Gastrocnemius medialis (tissue), 4 donors: Measurements from ENCODE around the gene VSTM2L. TPM values are rescaled to one million over a fixed set of nuclear protein-coding genes. Genes with fewer than 3 reads are reported as not detected.

Experiments used
- ATAC-seq, 2 donors: fragments of 150-250 bp; one replicate each; pipeline ENCODE4 v1.9.1; 2016
- DNase-seq, 2 donors: peaks; one replicate each; pipeline ENCODE4 v3.0.0-alpha.2; 2019
- H3K27ac ChIP-seq, 4 donors: fragments of 200-600 bp; sonication (generic); 1 replicate in 1 of 4; 2 replicates in 3 of 4; pipeline ENCODE4 v1.5.1; 2016 to 2018; ENCODE audit warnings: mild to moderate bottlenecking in 2 of 4, moderate library complexity in 1 of 4
- H3K27me3 ChIP-seq, 3 donors: fragments of 200-600 bp; sonication (generic) in 2 of 3; 1 replicate in 1 of 3; 2 replicates in 2 of 3; pipeline versions ENCODE4 v1.5.1 to v1.6.0; 2016 to 2019; ENCODE audit warnings: mild to moderate bottlenecking in 1 of 3, moderate library complexity in 1 of 3
- H3K36me3 ChIP-seq, 2 donors: fragments of 200-600 bp; sonication (generic) in 1 of 2; one replicate each; pipeline ENCODE4 v1.5.1; 2017 to 2018
- H3K4me1 ChIP-seq, 2 donors: fragments of 200-600 bp; sonication (generic) in 1 of 2; one replicate each; pipeline ENCODE4 v1.5.1; 2016 to 2017; ENCODE audit warnings: mild to moderate bottlenecking in 2 of 2
- H3K4me3 ChIP-seq, 4 donors: fragments of 200-600 bp; sonication (generic) in 3 of 4; 1 replicate in 1 of 4; 2 replicates in 3 of 4; pipeline ENCODE4 v1.5.1; 2016 to 2019; ENCODE audit warnings: mild to moderate bottlenecking in 2 of 4
- H3K9me3 ChIP-seq, 3 donors: fragments of 200-600 bp; sonication (generic) in 2 of 3; 1 replicate in 1 of 3; 2 replicates in 2 of 3; pipeline ENCODE4 v1.5.1; 2016 to 2019
- CTCF ChIP-seq, 5 experiments: fragments of 450-650 bp in 3 of 5; fragments of 200-600 bp in 2 of 5; sonication (generic) in 2 of 5; IDR thresholded peaks in 4 of 5; conservative IDR thresholded peaks in 1 of 5; 1 replicate in 4 of 5; 2 replicates in 1 of 5; pipeline ENCODE4 v1.5.1; 2016 to 2019; ENCODE audit warnings: antibody characterized with exemption in 5 of 5, mild to moderate bottlenecking in 3 of 5, moderate library complexity in 3 of 5
- POLR2A ChIP-seq, 2 donors: fragments of 450-650 bp; IDR thresholded peaks; one replicate each; pipeline ENCODE4 v1.6.1; 2017; ENCODE audit warnings: antibody characterized with exemption in 2 of 2, mild to moderate bottlenecking in 2 of 2, moderate library complexity in 2 of 2
- in situ Hi-C, 4 donors: fragments of 200-750 bp; cut with MboI; loops; one replicate each; pipeline versions ENCODE4 v1.15.0 to v1.8.0; 2017; ENCODE audit warnings: low sequenced_read_pairs in 4 of 4
- intact Hi-C: fragments of 100-400 bp; cut with DNase I; formaldehyde crosslinking; loops from one replicate; pipeline ENCODE4 v1.15.1; 2023; ENCODE audit warnings: low total_unique reads
- total RNA-seq, 4 donors: library from RNA; depleted of rRNA; stranded (reverse); fragments of >200 nt; gene quantifications; one replicate each; pipeline versions ENCODE4 v1.1.0 to v1.2.3, GENCODE V29; 2016

Gene VSTM2L
- total RNA-seq, 4 donors from 2014 or later: 1.6 to 2.6 (median 2.4) TPM; not detected in 1

- intact Hi-C loops: no loop called here
- H3K9me3 ChIP-seq: no peaks in the 10 kb centered on the region
- no peak overlapping the region for H3K4me3 ChIP-seq
- no peak for TF ChIP-seq CTCF (IDR thresholded peaks at IDR 0.05 in 4 of 5, conservative IDR thresholded peaks at IDR 0.05 in 1 of 5)
- TF ChIP-seq POLR2A (IDR thresholded peaks at IDR 0.05): no peak
- in situ Hi-C loops: no loop called here
- DNase-seq (no peak), ATAC-seq (no peak)
- H3K4me1 ChIP-seq: no peaks in the 10 kb centered on the region
- no peaks in the 10 kb centered on the region for H3K36me3 ChIP-seq
- no peak overlapping the region for H3K27ac ChIP-seq
- H3K27me3 ChIP-seq: peaks cover 0 to 9% (median 3%) of the 10 kb centered on the region in 3 donors
Observed at GRCh38 chr20:37936041-37936440, 33.1 kb downstream of the VSTM2L start.

- in situ Hi-C loops (no loop called here), intact Hi-C loops (no loop called here)
- peak in 1 of 2 donors; percentile 1 for DNase-seq
- no peak for ATAC-seq
- no peaks in the 10 kb centered on the region for H3K4me1 ChIP-seq
- H3K9me3 ChIP-seq: no peaks in the 10 kb centered on the region
- H3K27me3 ChIP-seq: peaks cover 0 to 9% (median 3%) of the 10 kb centered on the region in 3 donors
- no peak overlapping the region for H3K27ac ChIP-seq
- no peaks in the 10 kb centered on the region for H3K36me3 ChIP-seq
- no peak for TF ChIP-seq POLR2A (IDR thresholded peaks at IDR 0.05)
- TF ChIP-seq CTCF (IDR thresholded peaks at IDR 0.05 in 4 of 5, conservative IDR thresholded peaks at IDR 0.05 in 1 of 5): no peak
- no peak overlapping the region for H3K4me3 ChIP-seq
Observed at GRCh38 chr20:37936451-37936850, 33.5 kb downstream of the VSTM2L start.

- Histone ChIP-seq H3K36me3 (no peaks in the 10 kb centered on the region), H3K4me3 (no peak overlapping the region), H3K27ac (no peak overlapping the region), H3K27me3 (peaks cover 0 to 3% (median 0%) of the 10 kb centered on the region in 3 donors), H3K4me1 (no peaks in the 10 kb centered on the region), H3K9me3 (no peaks in the 10 kb centered on the region)
- intact Hi-C loops: no loop called here
- ATAC-seq: no peak
- TF ChIP-seq CTCF (IDR thresholded peaks at IDR 0.05 in 4 of 5, conservative IDR thresholded peaks at IDR 0.05 in 1 of 5) (no peak), POLR2A (IDR thresholded peaks at IDR 0.05) (no peak)
- DNase-seq: peak in 1 of 2 donors; percentile 4
- in situ Hi-C loops: no loop called here
Observed at GRCh38 chr20:37937686-37938085, 34.8 kb downstream of the VSTM2L start.

- in situ Hi-C loops: no loop called here
- no peak overlapping the region for H3K27ac ChIP-seq
- H3K4me1 ChIP-seq: no peaks in the 10 kb centered on the region
- no peaks in the 10 kb centered on the region for H3K36me3 ChIP-seq
- no peak for ATAC-seq
- no peak for DNase-seq
- intact Hi-C loops: no loop called here
- TF ChIP-seq POLR2A (IDR thresholded peaks at IDR 0.05): no peak
- no peak for TF ChIP-seq CTCF (IDR thresholded peaks at IDR 0.05 in 4 of 5, conservative IDR thresholded peaks at IDR 0.05 in 1 of 5)
- H3K4me3 ChIP-seq: no peak overlapping the region
- H3K9me3 ChIP-seq: no peaks in the 10 kb centered on the region
- peaks cover 0 to 3% (median 0%) of the 10 kb centered on the region in 3 donors for H3K27me3 ChIP-seq
Observed at GRCh38 chr20:37938181-37938750, 35.3 kb downstream of the VSTM2L start.

GRCh38 chr20:37938954-37939353, 36.0 kb downstream of the VSTM2L start:
- DNase-seq: no peak
- Histone ChIP-seq H3K36me3 (no peaks in the 10 kb centered on the region), H3K27ac (no peak overlapping the region), H3K9me3 (no peaks in the 10 kb centered on the region), H3K4me1 (no peaks in the 10 kb centered on the region), H3K27me3 (peaks cover 0 to under 1% (median 0%) of the 10 kb centered on the region in 3 donors), H3K4me3 (no peak overlapping the region)
- in situ Hi-C loops: no loop called here
- intact Hi-C loops: no loop called here
- TF ChIP-seq CTCF (IDR thresholded peaks at IDR 0.05 in 4 of 5, conservative IDR thresholded peaks at IDR 0.05 in 1 of 5) (no peak), POLR2A (IDR thresholded peaks at IDR 0.05) (no peak)
- ATAC-seq: no peak
